K562 (cell line): ENCODE results near the gene XPC. TPM values are rescaled to one million over a fixed set of nuclear protein-coding genes. Genes with fewer than 3 reads are reported as not detected.

Experiments
- ATAC-seq: fragments of 200-7000 bp; cut with Tn5 transposase; 3 replicates; pipeline ENCODE4 v1.9.1; 2020; ENCODE audit warnings: moderate library complexity
- BruUV-seq: library from RNA; stranded (reverse); fragments of 400-500 nt; replicated peaks from 2 replicates; lab custom pipeline; 2021; lab: Mats Ljungman, UMichigan
- CTCF ChIA-PET: fragments of 300-600 bp; formaldehyde crosslinking; extraction: SDS; loops from one replicate; lab custom pipeline; 2021; ENCODE audit warnings: low intra/inter-chr PET ratio; lab: Yijun Ruan, JAX
- POLR2A ChIA-PET: fragments of 300-600, 350-650 bp; sonication (Branson Sonifier 250); formaldehyde crosslinking; extraction: SDS; loops from one replicate; lab custom pipeline; 2021; ENCODE audit warnings: antibody characterized with exemption, inconsistent platforms; lab: Yijun Ruan, JAX
- DNase-seq, 4 experiments: peaks; one replicate each; pipeline versions ENCODE4 v3.0.0 to v3.0.0-alpha.2; 2011 to 2018; ENCODE audit warnings: low spot score in 3 of 4, mixed read lengths in 3 of 4; ENCODE audit errors: extremely low read depth in 1 of 4
- FAIRE-seq: peaks from 2 replicates; lab custom pipeline; 2011; peaks lifted over from hg19 to GRCh38; lab: Jason Lieb, UNC
- H2AFZ ChIP-seq: 2 replicates; pipeline ENCODE4 v1.6.0; 2011; ENCODE audit warnings: low read depth, low read length, control low read depth, inconsistent platforms
- H3K27ac ChIP-seq: fragments of 200-600 bp; 3 replicates; pipeline ENCODE4 v1.8.0; 2011; ENCODE audit warnings: low read depth, mild to moderate bottlenecking, control low read depth, inconsistent platforms, low read length, moderate library complexity, mixed read lengths; ENCODE audit errors: extremely low read depth
- H3K27me3 ChIP-seq, 2 experiments: fragments of 300-600 bp in 1 of 2; 2 replicates in 1 of 2; 3 replicates in 1 of 2; pipeline versions ENCODE4 v1.6.0 to v1.8.0; 2011; ENCODE audit warnings: inconsistent platforms in 2 of 2, low read length in 2 of 2, mild to moderate bottlenecking in 1 of 2, mixed read lengths in 1 of 2, moderate library complexity in 1 of 2; ENCODE audit not compliant: control insufficient read depth in 2 of 2, insufficient read depth in 2 of 2
- H3K36me3 ChIP-seq: fragments of 300-600 bp; 3 replicates; pipeline ENCODE4 v1.8.0; 2011; ENCODE audit warnings: mild to moderate bottlenecking, low read length, inconsistent platforms; ENCODE audit not compliant: control insufficient read depth, insufficient read depth
- H3K4me1 ChIP-seq, 2 experiments: fragments of 200-600 bp in 1 of 2; replicated peaks in 1 of 2; 2 replicates in 1 of 2; 3 replicates in 1 of 2; pipeline versions ENCODE4 v1.5.1 to v1.8.0; 2011; ENCODE audit warnings: inconsistent platforms in 2 of 2, low read length in 2 of 2, mild to moderate bottlenecking in 1 of 2, mixed read lengths in 1 of 2, moderate library complexity in 1 of 2; ENCODE audit not compliant: control insufficient read depth in 2 of 2, insufficient read depth in 2 of 2
- H3K4me2 ChIP-seq: 2 replicates; pipeline ENCODE4 v1.6.1; 2011; ENCODE audit warnings: low read length, control low read depth, inconsistent platforms, mixed read lengths; ENCODE audit not compliant: insufficient read depth
- H3K4me3 ChIP-seq: fragments of 200-600 bp; sonication (generic), shearing (Covaris generic); 2 replicates; pipeline ENCODE4 v1.5.1; 2016; ENCODE audit warnings: control low read depth, inconsistent platforms
- H3K79me2 ChIP-seq: fragments of 200-600 bp; 3 replicates; pipeline ENCODE4 v1.8.0; 2011; ENCODE audit warnings: low read length, inconsistent platforms; ENCODE audit not compliant: control insufficient read depth, insufficient read depth
- H3K9ac ChIP-seq, 2 experiments: 2 replicates each; pipeline versions ENCODE4 v1.6.0 to v1.6.1; 2011; ENCODE audit warnings: low read depth in 2 of 2, low read length in 2 of 2, control low read depth in 1 of 2, inconsistent platforms in 1 of 2, mild to moderate bottlenecking in 1 of 2, mixed read lengths in 1 of 2; ENCODE audit not compliant: insufficient read depth in 1 of 2
- H3K9me1 ChIP-seq: one replicate; pipeline ENCODE4 v1.6.0; 2011; ENCODE audit warnings: inconsistent platforms, mild to moderate bottlenecking, low read length, moderate library complexity; ENCODE audit not compliant: control insufficient read depth, insufficient read depth
- H3K9me3 ChIP-seq: replicated peaks from 2 replicates; pipeline ENCODE4 v1.5.1; 2011; ENCODE audit warnings: low read depth, low read length, inconsistent platforms; ENCODE audit not compliant: control insufficient read depth, insufficient read depth
- H4K20me1 ChIP-seq: replicated peaks from 2 replicates; pipeline ENCODE4 v1.6.1; 2011; ENCODE audit warnings: low read length, inconsistent platforms, mixed read lengths; ENCODE audit not compliant: control insufficient read depth, insufficient read depth
- CBX3 ChIP-seq, 2 experiments: IDR thresholded peaks; 1 replicate in 1 of 2; 2 replicates in 1 of 2; pipeline ENCODE4 v1.6.1; 2012; ENCODE audit warnings: inconsistent platforms in 2 of 2, low read length in 2 of 2, borderline replicate concordance in 1 of 2, control low read depth in 1 of 2
- CTBP1 ChIP-seq: fragments of 450-650 bp; IDR thresholded peaks from 2 replicates; pipeline ENCODE4 v1.6.1; 2016; ENCODE audit warnings: borderline replicate concordance
- GABPB1 ChIP-seq: sonication (generic); formaldehyde crosslinking; IDR thresholded peaks from 2 replicates; pipeline ENCODE4 v1.8.0; 2022; ENCODE audit warnings: mild to moderate bottlenecking, missing genetic modification reagents
- NFATC3 ChIP-seq: fragments of 450-650 bp; IDR thresholded peaks from 2 replicates; pipeline ENCODE4 v1.6.1; 2017; ENCODE audit warnings: mild to moderate bottlenecking
- RFX7 ChIP-seq: fragments of 250-450 bp; sonication (Bioruptor Pico); IDR thresholded peaks from 2 replicates; pipeline ENCODE4 v1.5.1; 2021; ENCODE audit warnings: mild to moderate bottlenecking
- ZNF75A ChIP-seq: fragments of 450-650 bp; formaldehyde crosslinking; IDR thresholded peaks from 2 replicates; pipeline ENCODE4 v1.4.0; 2020; ENCODE audit warnings: mild to moderate bottlenecking
- WGBS: fragments of 100-300 bp; shearing (Covaris generic); methylation state at CpG from one replicate; pipeline ENCODE4 v1.1.6; 2016; ENCODE audit warnings: low coverage, mixed read lengths; ENCODE audit not compliant: insufficient coverage; ENCODE audit errors: missing lambda C conversion rate; 5-methylcytosine and 5-hydroxymethylcytosine counted together
- in situ Hi-C: fragments of 300-500 bp; cut with MboI; formaldehyde crosslinking; loops from 4 replicates; pipeline ENCODE4 v1.15.0; 2018; ENCODE audit warnings: inconsistent platforms, mixed read lengths
- intact Hi-C: fragments of 100-400 bp; cut with micrococcal nuclease; formaldehyde crosslinking; loops from 2 replicates; pipeline ENCODE4 v1.14.2; 2022
- polyA plus RNA-seq, 8 experiments: library from polyadenylated mRNA; depleted of rRNA in 4 of 8; stranded (reverse) in 5 of 8; unstranded in 3 of 8; fragments of >200 nt; fragmentation: Nextera tagmentation in 2 of 8; fragmentation: Illumina TruSeq in 1 of 8; extraction: Ambion mirVana in 2 of 8; extraction: Trizol in 1 of 8; gene quantifications; 2 replicates each; pipeline versions ENCODE4 v1.2.1 to v1.2.3, GENCODE V29; 2011 to 2014; ENCODE audit warnings: inconsistent platforms in 1 of 8, missing spikeins in 1 of 8
- total RNA-seq, 7 experiments: library from RNA; depleted of rRNA in 6 of 7; stranded (reverse); fragments of >200 nt in 6 of 7; fragmentation: Illumina TruSeq in 2 of 7; extraction: Trizol in 2 of 7; gene quantifications; 2 replicates each; pipeline versions ENCODE4 v1.2.1 to v1.2.3, GENCODE V29; 2011 to 2021; ENCODE audit warnings: low replicate concordance in 1 of 7
- TF ChIP-seq, protein P1 (sequence below): fragments of 450-650 bp; IDR thresholded peaks from 2 replicates; pipeline ENCODE4 v1.6.1; 2016; ENCODE audit warnings: low read depth, mild to moderate bottlenecking, moderate library complexity
- TF ChIP-seq, protein P2 (sequence below): fragments of 450-650 bp; formaldehyde crosslinking; IDR thresholded peaks from 2 replicates; pipeline ENCODE4 v1.4.0; 2020; ENCODE audit warnings: mild to moderate bottlenecking, moderate library complexity
- TF ChIP-seq, protein P3 (sequence below), 2 experiments: IDR thresholded peaks in 1 of 2; conservative IDR thresholded peaks in 1 of 2; 2 replicates each; pipeline ENCODE4 v1.6.1; 2016; ENCODE audit warnings: low read depth in 2 of 2, mild to moderate bottlenecking in 1 of 2, missing compliant biosample characterization in 1 of 2, missing genetic modification characterization in 1 of 2, moderate library complexity in 1 of 2
- TF ChIP-seq, protein P4 (sequence below): fragments of 250-450 bp; sonication (Bioruptor Pico); IDR thresholded peaks from 2 replicates; pipeline ENCODE4 v1.5.1; 2021; ENCODE audit warnings: mild to moderate bottlenecking

XPC gene
- total and polyA plus RNA-seq, 9 of the 15 experiments (the other 6 are each of a cell fraction or from before 2014, with no cell fraction given): 3.8 to 54.7 (median 41.3) TPM

DNA sequence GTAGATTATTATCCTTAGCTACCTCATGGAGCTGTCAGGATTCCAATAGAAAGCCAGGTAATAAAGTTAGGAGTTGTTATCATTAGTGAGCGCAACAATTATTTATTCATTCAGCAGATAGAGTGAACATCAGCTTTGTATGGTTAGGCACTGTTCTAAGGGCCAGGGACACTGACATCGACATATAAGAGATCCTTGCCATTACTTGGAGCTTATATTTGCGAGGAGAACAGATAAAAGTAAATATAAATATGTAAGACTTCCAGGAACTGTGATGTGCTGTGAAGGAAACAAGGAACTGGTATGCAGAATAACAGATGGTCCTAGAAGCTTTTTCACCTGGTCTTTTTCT, 689 bp upstream of the XPC start (continued):
- TF ChIP-seq, protein P1, sequence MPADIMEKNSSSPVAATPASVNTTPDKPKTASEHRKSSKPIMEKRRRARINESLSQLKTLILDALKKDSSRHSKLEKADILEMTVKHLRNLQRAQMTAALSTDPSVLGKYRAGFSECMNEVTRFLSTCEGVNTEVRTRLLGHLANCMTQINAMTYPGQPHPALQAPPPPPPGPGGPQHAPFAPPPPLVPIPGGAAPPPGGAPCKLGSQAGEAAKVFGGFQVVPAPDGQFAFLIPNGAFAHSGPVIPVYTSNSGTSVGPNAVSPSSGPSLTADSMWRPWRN: 0 out of 2 replicates have a peak, but pooled peaks have one; percentile 38
- TF ChIP-seq CTBP1 (no peak), GABPB1 (CRISPR knock-in tag) (no peak), ZNF75A (CRISPR knock-in tag) (0 out of 2 replicates have a peak, but pooled peaks have one; percentile 39)
- TF ChIP-seq, protein P2, sequence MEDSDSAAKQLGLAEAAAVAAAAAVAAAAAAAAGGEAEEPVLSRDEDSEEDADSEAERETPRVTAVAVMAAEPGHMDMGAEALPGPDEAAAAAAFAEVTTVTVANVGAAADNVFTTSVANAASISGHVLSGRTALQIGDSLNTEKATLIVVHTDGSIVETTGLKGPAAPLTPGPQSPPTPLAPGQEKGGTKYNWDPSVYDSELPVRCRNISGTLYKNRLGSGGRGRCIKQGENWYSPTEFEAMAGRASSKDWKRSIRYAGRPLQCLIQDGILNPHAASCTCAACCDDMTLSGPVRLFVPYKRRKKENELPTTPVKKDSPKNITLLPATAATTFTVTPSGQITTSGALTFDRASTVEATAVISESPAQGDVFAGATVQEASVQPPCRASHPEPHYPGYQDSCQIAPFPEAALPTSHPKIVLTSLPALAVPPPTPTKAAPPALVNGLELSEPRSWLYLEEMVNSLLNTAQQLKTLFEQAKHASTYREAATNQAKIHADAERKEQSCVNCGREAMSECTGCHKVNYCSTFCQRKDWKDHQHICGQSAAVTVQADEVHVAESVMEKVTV (CRISPR knock-in tag): 0 out of 2 replicates have a peak, but pooled peaks have one; percentile 18

DNA sequence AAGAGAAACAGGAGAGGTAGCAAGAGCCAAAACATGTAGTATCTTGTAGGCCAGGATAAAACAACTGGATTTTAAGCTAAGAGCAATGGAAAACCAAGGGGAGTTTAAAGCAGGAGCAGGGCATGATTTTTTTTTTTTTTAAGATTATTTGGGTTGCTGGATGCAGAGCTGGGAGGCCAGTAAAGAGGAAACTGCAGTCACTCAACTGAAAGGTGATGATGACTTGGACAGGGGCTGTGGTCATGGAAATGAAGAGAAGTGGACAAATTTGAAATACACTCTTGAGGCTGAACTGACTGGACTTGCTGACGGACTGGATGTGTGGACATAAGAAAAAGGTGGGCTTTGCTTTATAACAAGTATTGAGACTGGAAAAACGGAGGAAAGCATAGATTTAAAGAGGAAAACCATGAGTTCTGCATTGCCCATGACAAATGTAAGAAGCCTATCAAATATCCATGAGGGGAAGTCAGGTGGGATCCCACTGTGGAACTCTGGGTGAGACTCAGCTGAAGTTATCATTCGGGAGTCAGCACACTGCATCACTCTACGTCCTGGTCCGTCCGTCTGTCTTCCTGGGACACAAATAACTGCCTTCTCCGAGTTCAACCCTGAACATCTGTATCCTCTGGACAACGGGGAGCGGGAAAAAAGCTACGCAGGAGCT, 688 bp downstream of the XPC start:
- H3K9ac ChIP-seq: peak overlapping the region; percentile 97
- H3K36me3 ChIP-seq: peaks cover 31% of the 10 kb centered on the region
- no peaks in the 10 kb centered on the region for H3K27me3 ChIP-seq
- WGBS: 2% methylated on average over 10 of the region's 10 CpGs
- in situ Hi-C loops: no loop called here
- H3K27ac ChIP-seq: peak overlapping the region; percentile 89
- POLR2A ChIA-PET: interaction anchor here (0.6 to 3.5 kb wide), 20 partner anchors 10 to 725 kb away, joined by 3 to 28 read pairs (median 5); no protein-coding TSS in a partner anchor
- intact Hi-C loops: loop anchor here (1.0 to 5.0 kb wide), 3 partner anchors 53 to 280 kb away; partner anchors contain the start of gene CHCHD4
- DNase-seq: peak in 1 of 4 experiments; percentile 39
- H3K79me2 ChIP-seq: peaks cover 91% of the 10 kb centered on the region
- BruUV-seq: no TSS peak
- peak overlapping the region; percentile 94 for H3K4me2 ChIP-seq
- peaks cover 13 to 38% of the 10 kb centered on the region in 2 experiments for H3K4me1 ChIP-seq
- peak overlapping the region; percentile 92 for H2AFZ ChIP-seq
- no peaks in the 10 kb centered on the region for H3K9me1 ChIP-seq
- H3K4me3 ChIP-seq: peak overlapping the region; percentile 65
- no peaks in the 10 kb centered on the region for H3K9me3 ChIP-seq
- ATAC-seq: peak; percentile 55
- CTCF ChIA-PET: no interaction called here
- no peaks in the 10 kb centered on the region for H4K20me1 ChIP-seq
- no peak for FAIRE-seq
- TF ChIP-seq NFATC3 (0 out of 2 replicates have a peak, but pooled peaks have one; percentile 38), CBX3 (IDR thresholded peaks at IDR 0.05; ENCODE audit: borderline replicate concordance in 1 of 2, low read length in 2 of 2) (0 out of 3 replicates have a peak, but pooled peaks of 1 of the 2 experiments have one; percentile 6), RFX7 (CRISPR knock-in tag) (no peak)
- TF ChIP-seq, protein P3, sequence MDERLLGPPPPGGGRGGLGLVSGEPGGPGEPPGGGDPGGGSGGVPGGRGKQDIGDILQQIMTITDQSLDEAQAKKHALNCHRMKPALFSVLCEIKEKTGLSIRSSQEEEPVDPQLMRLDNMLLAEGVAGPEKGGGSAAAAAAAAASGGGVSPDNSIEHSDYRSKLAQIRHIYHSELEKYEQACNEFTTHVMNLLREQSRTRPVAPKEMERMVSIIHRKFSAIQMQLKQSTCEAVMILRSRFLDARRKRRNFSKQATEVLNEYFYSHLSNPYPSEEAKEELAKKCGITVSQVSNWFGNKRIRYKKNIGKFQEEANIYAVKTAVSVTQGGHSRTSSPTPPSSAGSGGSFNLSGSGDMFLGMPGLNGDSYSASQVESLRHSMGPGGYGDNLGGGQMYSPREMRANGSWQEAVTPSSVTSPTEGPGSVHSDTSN (CRISPR knock-in tag; IDR thresholded peaks at IDR 0.05; ENCODE audit: low read depth): no peak
- TF ChIP-seq, protein P3 (tag; conservative IDR thresholded peaks at IDR 0.05; ENCODE audit: low read depth): peak; percentile 64
- TF ChIP-seq, protein P4, sequence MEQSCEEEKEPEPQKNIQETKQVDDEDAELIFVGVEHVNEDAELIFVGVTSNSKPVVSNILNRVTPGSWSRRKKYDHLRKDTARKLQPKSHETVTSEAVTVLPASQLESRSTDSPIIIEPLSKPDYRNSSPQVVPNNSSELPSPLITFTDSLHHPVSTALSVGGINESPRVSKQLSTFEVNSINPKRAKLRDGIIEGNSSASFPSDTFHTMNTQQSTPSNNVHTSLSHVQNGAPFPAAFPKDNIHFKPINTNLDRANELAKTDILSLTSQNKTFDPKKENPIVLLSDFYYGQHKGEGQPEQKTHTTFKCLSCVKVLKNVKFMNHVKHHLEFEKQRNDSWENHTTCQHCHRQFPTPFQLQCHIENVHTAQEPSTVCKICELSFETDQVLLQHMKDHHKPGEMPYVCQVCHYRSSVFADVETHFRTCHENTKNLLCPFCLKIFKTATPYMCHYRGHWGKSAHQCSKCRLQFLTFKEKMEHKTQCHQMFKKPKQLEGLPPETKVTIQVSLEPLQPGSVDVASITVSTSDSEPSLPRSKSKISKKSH (CRISPR knock-in tag): no peak
